Body of pancreas (tissue), 4 donors: ENCODE data around the gene ACAP3. TPM values are rescaled to one million over a fixed set of nuclear protein-coding genes. Genes with fewer than 3 reads are reported as not detected.

Source experiments
- ATAC-seq: fragments of 150-250 bp; one replicate; pipeline ENCODE4 v1.9.1; 2016
- DNase-seq, 4 donors: peaks; one replicate each; pipeline ENCODE4 v3.0.0-alpha.2; 2019
- H3K27ac ChIP-seq, 4 donors: fragments of 200-600 bp; sonication (generic); 1 replicate in 3 of 4; 2 replicates in 1 of 4; pipeline versions ENCODE4 v1.5.1 to v1.6.1; 2016 to 2019; ENCODE audit warnings: mild to moderate bottlenecking in 1 of 4, mixed read lengths in 1 of 4, moderate library complexity in 1 of 4
- H3K27me3 ChIP-seq, 2 donors: fragments of 200-600 bp; sonication (generic); one replicate each; pipeline ENCODE4 v1.6.0; 2016; ENCODE audit warnings: mild to moderate bottlenecking in 1 of 2
- H3K36me3 ChIP-seq, 2 donors: fragments of 200-600 bp; sonication (generic); replicated peaks in 1 of 2; 2 replicates each; pipeline ENCODE4 v1.5.1; 2016; ENCODE audit warnings: low read depth in 2 of 2; ENCODE audit not compliant: insufficient read depth in 1 of 2
- H3K4me1 ChIP-seq: fragments of 200-600 bp; sonication (generic); one replicate; pipeline ENCODE4 v1.6.0; 2016
- H3K4me3 ChIP-seq, 2 donors: fragments of 200-600 bp; sonication (generic); 1 replicate in 1 of 2; 2 replicates in 1 of 2; pipeline ENCODE4 v1.5.1; 2016 to 2019
- H3K9me3 ChIP-seq, 3 donors: fragments of 200-600 bp; sonication (generic); 1 replicate in 2 of 3; 2 replicates in 1 of 3; pipeline ENCODE4 v1.5.1; 2016
- CTCF ChIP-seq, 7 experiments: fragments of 450-650 bp in 4 of 7; fragments of 200-600 bp in 3 of 7; sonication (generic) in 3 of 7; IDR thresholded peaks; one replicate each; pipeline ENCODE4 v1.5.1; 2016 to 2019; ENCODE audit warnings: antibody characterized with exemption in 7 of 7
- POLR2A ChIP-seq, 3 donors: fragments of 450-650 bp; IDR thresholded peaks; one replicate each; pipeline ENCODE4 v1.6.1; 2016; ENCODE audit warnings: antibody characterized with exemption in 3 of 3, mild to moderate bottlenecking in 2 of 3
- WGBS, 2 donors: methylation state at CpG; one replicate each; pipeline ENCODE4 v1.1.5; 2017; 5-methylcytosine and 5-hydroxymethylcytosine counted together
- intact Hi-C: fragments of 100-400 bp; cut with DNase I; formaldehyde crosslinking; loops from one replicate; pipeline ENCODE4 v1.15.1; 2023
- total RNA-seq, 2 donors: library from RNA; depleted of rRNA; stranded (reverse); fragments of >200 nt; gene quantifications; one replicate each; pipeline ENCODE4 v1.1.0, GENCODE V29; 2016

ACAP3 gene
- total RNA-seq, 2 donors from 2014 or later, result 37.9 to 53.7 TPM

- WGBS, 2 donors, result 93 to 94% methylated on average over 18 of the region's 18 CpGs
- Histone ChIP-seq H3K4me3 (no peak overlapping the region), H3K9me3 (no peaks in the 10 kb centered on the region), H3K4me1 (no peaks in the 10 kb centered on the region), H3K36me3 (peaks cover 11 to 30% of the 10 kb centered on the region in 2 donors), H3K27ac (no peak overlapping the region), H3K27me3 (no peaks in the 10 kb centered on the region)
- TF ChIP-seq CTCF (IDR thresholded peaks at IDR 0.05) (no peak), POLR2A (IDR thresholded peaks at IDR 0.05) (no peak)
- DNase-seq (no peak), ATAC-seq (no peak)
- intact Hi-C loops, result no loop called here
Measured at GRCh38 chr1:1259540-1259939, 48.2 kb downstream of the ACAP3 start.

GRCh38 chr1:1259119-1259488 is 48.6 kb downstream of the ACAP3 start:
- WGBS, 2 donors, result 91 to 93% methylated on average over 18 to 20 of the region's 22 CpGs
- Histone ChIP-seq H3K27me3 (no peaks in the 10 kb centered on the region), H3K9me3 (no peaks in the 10 kb centered on the region), H3K27ac (no peak overlapping the region), H3K4me1 (no peaks in the 10 kb centered on the region), H3K4me3 (no peak overlapping the region), H3K36me3 (peaks cover 11 to 30% of the 10 kb centered on the region in 2 donors)
- no peak for DNase-seq
- ATAC-seq, result no peak
- intact Hi-C loops, result no loop called here
- no peak for TF ChIP-seq POLR2A (IDR thresholded peaks at IDR 0.05)
- TF ChIP-seq CTCF (IDR thresholded peaks at IDR 0.05), result no peak

GRCh38 chr1:1256956-1257871 is 50.5 kb downstream of the ACAP3 start:
- H3K36me3 ChIP-seq, result peaks cover 17 to 19% of the 10 kb centered on the region in 2 donors
- intact Hi-C loops, result no loop called here
- H3K9me3 ChIP-seq, result no peaks in the 10 kb centered on the region
- H3K4me3 ChIP-seq, result no peak overlapping the region
- WGBS, 2 donors, result 94 to 96% methylated on average over 28 to 30 of the region's 31 CpGs
- no peak for ATAC-seq
- TF ChIP-seq CTCF (IDR thresholded peaks at IDR 0.05), result no peak
- TF ChIP-seq POLR2A (IDR thresholded peaks at IDR 0.05), result no peak
- H3K27ac ChIP-seq, result no peak overlapping the region
- no peaks in the 10 kb centered on the region for H3K27me3 ChIP-seq
- DNase-seq, result no peak
- no peaks in the 10 kb centered on the region for H3K4me1 ChIP-seq

GRCh38 chr1:1255611-1256010 is 52.1 kb downstream of the ACAP3 start:
- 88 to 95% methylated on average over 6 to 9 of the region's 10 CpGs for WGBS, 2 donors
- no peaks in the 10 kb centered on the region for H3K4me1 ChIP-seq
- H3K9me3 ChIP-seq, result no peaks in the 10 kb centered on the region
- no peak for ATAC-seq
- H3K36me3 ChIP-seq, result peaks cover 6 to 13% of the 10 kb centered on the region in 2 donors
- no peak for DNase-seq
- intact Hi-C loops, result no loop called here
- no peaks in the 10 kb centered on the region for H3K27me3 ChIP-seq
- H3K4me3 ChIP-seq, result no peak overlapping the region
- H3K27ac ChIP-seq, result no peak overlapping the region
- no peak for TF ChIP-seq POLR2A (IDR thresholded peaks at IDR 0.05)
- TF ChIP-seq CTCF (IDR thresholded peaks at IDR 0.05), result no peak

- WGBS, 2 donors, result 92 to 96% methylated on average over 15 to 17 of the region's 26 CpGs
- TF ChIP-seq CTCF (IDR thresholded peaks at IDR 0.05), result no peak
- no peak for TF ChIP-seq POLR2A (IDR thresholded peaks at IDR 0.05)
- Histone ChIP-seq H3K4me1 (no peaks in the 10 kb centered on the region), H3K27me3 (no peaks in the 10 kb centered on the region), H3K27ac (no peak overlapping the region), H3K9me3 (no peaks in the 10 kb centered on the region), H3K36me3 (peaks cover 6 to 12% of the 10 kb centered on the region in 2 donors), H3K4me3 (no peak overlapping the region)
- DNase-seq, result no peak
- no peak for ATAC-seq
- intact Hi-C loops, result no loop called here
Measured at GRCh38 chr1:1255078-1255477, 52.7 kb downstream of the ACAP3 start.
